Prostate gland (tissue), 2 donors: ENCODE measurements around the gene CENPVL2.
"Not testable (repeated sequence)": the region's sequence is repeated elsewhere in the genome, so short reads cannot be mapped to it uniquely, and the experiment has no call there.

Source experiments
- CTCF ChIP-seq, 4 experiments: fragments of 200-600 bp in 2 of 4; fragments of 450-650 bp in 2 of 4; sonication (generic) in 2 of 4; IDR thresholded peaks; 1 replicate in 3 of 4; 2 replicates in 1 of 4; pipeline ENCODE4 v1.5.1; 2016 to 2019; ENCODE audit warnings: antibody characterized with exemption in 4 of 4, mild to moderate bottlenecking in 2 of 4, moderate library complexity in 2 of 4
- POLR2AphosphoS5 ChIP-seq: sonication (generic); formaldehyde crosslinking; IDR thresholded peaks from one replicate; pipeline ENCODE4 v1.6.1; 2017; ENCODE audit warnings: antibody characterized with exemption

GRCh38 chrX:51636511-51636910 lies 46.1 kb downstream of the CENPVL2 start:
- not testable (repeated sequence) for TF ChIP-seq CTCF (IDR thresholded peaks at IDR 0.05); POLR2AphosphoS5
